Measurements from ENCODE around the gene MBD6.
"Not testable (repeated sequence)": the region's sequence is repeated elsewhere in the genome, so short reads cannot be mapped to it uniquely, and the experiment has no call there.

MBD6 gene

DNA sequence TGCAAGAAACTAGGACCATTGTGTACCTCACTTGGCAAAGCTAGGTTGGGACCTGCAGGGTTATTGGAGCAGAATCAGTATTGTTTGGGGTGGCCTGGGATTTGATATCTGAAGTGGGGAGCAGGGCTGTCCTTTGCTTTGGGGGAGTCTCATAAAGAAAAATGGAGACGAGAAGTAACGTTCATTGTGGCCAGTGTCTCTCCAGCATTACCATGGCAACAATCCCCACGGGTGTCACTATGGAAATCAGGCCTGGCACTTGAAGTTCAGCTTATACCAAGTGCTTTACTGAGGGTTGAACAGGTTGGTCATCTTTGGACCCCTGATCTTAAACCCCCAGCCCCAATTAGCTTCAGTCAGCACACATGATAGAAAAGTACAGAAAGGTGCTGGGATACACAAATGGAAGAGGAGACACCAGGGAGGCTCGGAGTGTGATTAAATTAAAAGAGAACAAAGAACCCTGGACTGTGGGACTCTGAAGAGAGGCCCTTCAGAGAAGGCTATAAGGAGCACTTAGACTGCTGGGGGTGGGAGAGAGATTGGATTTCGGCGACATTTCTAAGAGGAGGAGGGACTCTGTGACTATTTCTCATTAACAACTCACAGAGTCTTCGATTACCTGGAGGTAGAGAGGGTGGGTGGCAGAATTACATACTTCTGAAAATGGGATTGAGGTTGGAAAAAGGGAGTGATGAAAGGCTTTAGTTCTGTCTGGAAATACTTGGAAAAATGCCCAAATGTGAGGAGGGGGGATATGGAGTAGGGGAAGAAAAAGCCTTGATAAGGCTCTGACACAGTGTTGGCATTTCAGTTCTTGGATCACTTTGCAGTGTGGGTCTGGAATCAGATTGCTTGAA lies 30.9 kb downstream of the MBD6 start:
- POLR2A ChIA-PET = no interaction called here
- TF ChIP-seq, protein P1, sequence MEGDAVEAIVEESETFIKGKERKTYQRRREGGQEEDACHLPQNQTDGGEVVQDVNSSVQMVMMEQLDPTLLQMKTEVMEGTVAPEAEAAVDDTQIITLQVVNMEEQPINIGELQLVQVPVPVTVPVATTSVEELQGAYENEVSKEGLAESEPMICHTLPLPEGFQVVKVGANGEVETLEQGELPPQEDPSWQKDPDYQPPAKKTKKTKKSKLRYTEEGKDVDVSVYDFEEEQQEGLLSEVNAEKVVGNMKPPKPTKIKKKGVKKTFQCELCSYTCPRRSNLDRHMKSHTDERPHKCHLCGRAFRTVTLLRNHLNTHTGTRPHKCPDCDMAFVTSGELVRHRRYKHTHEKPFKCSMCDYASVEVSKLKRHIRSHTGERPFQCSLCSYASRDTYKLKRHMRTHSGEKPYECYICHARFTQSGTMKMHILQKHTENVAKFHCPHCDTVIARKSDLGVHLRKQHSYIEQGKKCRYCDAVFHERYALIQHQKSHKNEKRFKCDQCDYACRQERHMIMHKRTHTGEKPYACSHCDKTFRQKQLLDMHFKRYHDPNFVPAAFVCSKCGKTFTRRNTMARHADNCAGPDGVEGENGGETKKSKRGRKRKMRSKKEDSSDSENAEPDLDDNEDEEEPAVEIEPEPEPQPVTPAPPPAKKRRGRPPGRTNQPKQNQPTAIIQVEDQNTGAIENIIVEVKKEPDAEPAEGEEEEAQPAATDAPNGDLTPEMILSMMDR (IDR thresholded peaks at IDR 0.05; ENCODE audit: insufficient read depth, low read length, missing control alignments) = no peak
- no peak for DNase-seq (ENCODE audit: low read depth, low spot score)
- H3K4me3 ChIP-seq (ENCODE audit: low read depth, low read length) = no peak overlapping the region
- CTCF ChIA-PET = interaction anchor here (0.7 to 1.5 kb wide), 6 partner anchors 10 to 183 kb away, joined by 3 to 6 read pairs (median 3); partner anchors contain the start of gene B4GALNT1

DNA sequence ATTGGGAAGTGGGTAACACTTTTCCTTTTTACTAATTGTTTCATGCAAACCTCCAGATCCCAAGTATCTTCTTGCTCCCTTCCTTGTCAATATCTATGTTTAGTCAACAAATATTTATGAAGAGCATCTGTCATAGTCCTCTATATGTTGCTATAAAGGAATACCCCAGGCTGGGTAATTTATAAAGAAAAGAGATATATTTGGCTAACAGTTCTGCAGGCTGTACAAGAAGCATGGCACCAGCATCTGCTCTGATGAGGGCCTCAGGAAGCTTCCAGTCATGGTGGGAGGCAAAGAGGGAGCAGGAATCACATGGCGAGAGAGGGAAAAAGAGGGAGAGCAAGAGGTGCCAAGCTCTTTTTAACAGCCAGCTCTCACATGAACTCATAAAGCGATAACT lies 31.8 kb downstream of the MBD6 start:
- CTCF ChIA-PET = interaction anchor here (0.8 to 1.2 kb wide), 2 partner anchors 27 to 183 kb away, joined by 3 read pairs; no protein-coding TSS in a partner anchor
- H3K4me3 ChIP-seq (ENCODE audit: low read depth, low read length) = no peak overlapping the region
- TF ChIP-seq, protein P1 (IDR thresholded peaks at IDR 0.05; ENCODE audit: insufficient read depth, low read length, missing control alignments) = no peak
- no peak for DNase-seq (ENCODE audit: low read depth, low spot score)
- POLR2A ChIA-PET = interaction anchor here (1.0 kb wide), 1 partner anchor 34 kb away, joined by 3 read pairs; the partner anchor contains the start of gene DDIT3

DNA sequence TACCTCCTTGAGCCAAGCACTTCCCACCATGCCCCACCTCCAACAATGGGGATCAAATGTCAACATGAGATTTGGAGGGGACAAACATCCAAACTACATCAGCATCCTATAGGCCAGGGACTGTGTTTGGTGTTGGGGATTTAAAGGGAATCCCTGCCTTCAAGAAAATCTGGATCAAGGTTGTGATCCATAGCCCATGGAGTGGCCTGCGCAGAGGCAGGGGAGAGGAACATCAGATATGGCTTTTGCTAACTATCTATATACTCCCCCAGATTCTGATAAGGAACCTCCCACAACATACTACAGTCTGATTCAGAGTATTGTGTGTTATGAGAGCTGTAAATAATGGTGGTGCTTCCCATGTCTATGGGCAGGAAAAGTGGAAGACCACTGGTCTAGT lies 32.3 kb downstream of the MBD6 start:
- ChIA-PET CTCF (interaction anchor here (1.2 kb wide), 1 partner anchor 27 kb away, joined by 3 read pairs; no protein-coding TSS in a partner anchor), POLR2A (interaction anchor here (1.0 kb wide), 1 partner anchor 35 kb away, joined by 3 read pairs; the partner anchor contains the start of gene DDIT3)
- no peak overlapping the region for H3K4me3 ChIP-seq (ENCODE audit: low read depth, low read length)
- TF ChIP-seq, protein P1 (IDR thresholded peaks at IDR 0.05; ENCODE audit: insufficient read depth, low read length, missing control alignments) = no peak
- no peak for DNase-seq (ENCODE audit: low read depth, low spot score)

DNA sequence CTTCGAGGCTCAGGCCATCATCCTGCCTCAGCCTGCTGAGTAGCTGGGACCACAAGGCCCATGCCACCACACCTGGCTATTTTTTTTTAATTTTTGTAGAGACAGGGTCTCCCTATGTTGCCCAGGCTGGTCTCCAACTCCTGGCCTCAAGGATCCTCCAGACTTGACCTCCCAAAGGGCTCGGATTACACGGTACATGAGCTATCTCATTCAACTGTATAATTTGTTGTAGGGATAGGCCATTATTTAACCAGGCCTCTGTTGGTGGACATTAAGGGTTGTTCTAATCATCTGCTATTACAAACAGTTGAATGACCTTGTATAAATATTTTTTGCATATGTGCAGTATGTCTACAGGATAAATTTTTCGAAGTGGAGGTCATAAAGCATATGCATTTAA lies 36.2 kb downstream of the MBD6 start:
- ChIA-PET CTCF (interaction anchor here (0.8 to 1.8 kb wide), 6 partner anchors 17 to 134 kb away, joined by 3 to 9 read pairs (median 3); no protein-coding TSS in a partner anchor), POLR2A (no interaction called here)
- no peak for DNase-seq (ENCODE audit: low read depth, low spot score)
- TF ChIP-seq, protein P1 (IDR thresholded peaks at IDR 0.05; ENCODE audit: insufficient read depth, low read length, missing control alignments) = no peak
- no peak overlapping the region for H3K4me3 ChIP-seq (ENCODE audit: low read depth, low read length)

DNA sequence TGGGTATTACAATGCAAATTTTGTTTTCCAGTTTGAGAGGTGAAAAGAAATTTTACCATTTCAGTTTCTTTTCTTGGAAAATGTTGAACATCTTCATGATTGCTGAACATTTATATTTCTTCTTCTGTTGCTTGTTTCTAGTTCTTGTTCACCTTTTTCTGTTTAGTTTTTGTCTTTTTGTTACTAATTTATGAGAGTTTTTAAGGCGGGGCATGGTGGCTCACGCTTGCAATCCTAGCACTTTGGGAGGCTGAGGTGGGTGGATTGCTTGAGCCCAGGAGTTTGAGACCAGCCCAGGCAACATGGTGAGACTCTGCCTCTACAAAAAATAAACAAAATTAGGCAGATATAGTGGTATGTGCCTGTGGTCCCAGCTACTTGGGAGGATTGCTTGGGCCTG lies 37.9 kb downstream of the MBD6 start:
- no peak for DNase-seq (ENCODE audit: low read depth, low spot score)
- TF ChIP-seq, protein P1 (IDR thresholded peaks at IDR 0.05; ENCODE audit: insufficient read depth, low read length, missing control alignments) = no peak
- POLR2A ChIA-PET = no interaction called here
- CTCF ChIA-PET = interaction anchor here (16.4 kb wide), 1 partner anchor 23 kb away, joined by 214 read pairs; no protein-coding TSS in a partner anchor
- no peak overlapping the region for H3K4me3 ChIP-seq (ENCODE audit: low read depth, low read length)

DNA sequence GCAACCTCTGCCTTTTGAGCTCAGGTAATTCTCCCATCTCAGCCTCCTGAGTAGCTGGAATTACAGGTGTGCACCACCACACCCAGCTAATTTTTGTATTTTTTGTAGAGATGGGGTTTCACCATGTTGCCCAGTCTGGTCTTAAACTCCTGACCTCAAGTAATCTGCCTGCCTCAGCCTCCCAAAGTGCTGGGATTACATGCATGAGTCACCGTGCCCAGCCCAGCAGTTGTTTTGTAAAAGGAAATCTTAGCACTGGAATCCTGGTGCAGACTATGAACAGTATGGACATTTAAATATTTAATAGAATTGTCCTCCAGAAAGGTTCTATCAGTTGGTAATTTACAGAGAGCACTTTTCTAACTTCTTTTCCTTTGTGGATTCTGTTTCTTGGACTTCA lies 38.5 kb downstream of the MBD6 start:
- H3K4me3 ChIP-seq (ENCODE audit: low read depth, low read length); POLR2A ChIA-PET; DNase-seq (ENCODE audit: low read depth, low spot score): not testable (repeated sequence)
- CTCF ChIA-PET = interaction anchor here (16.4 kb wide), 1 partner anchor 22 kb away, joined by 214 read pairs; no protein-coding TSS in a partner anchor

All from AG04449 (cell line).